Testis (tissue), 3 donors: Measurements from ENCODE around the gene RC3H2. TPM values are rescaled to one million over a fixed set of nuclear protein-coding genes. Genes with fewer than 3 reads are reported as not detected.

Experiments used
- DNase-seq: peaks from one replicate; pipeline ENCODE4 v3.0.0-alpha.2; 2019
- H3K27ac ChIP-seq, 2 donors: fragments of 200-600 bp; sonication (generic); one replicate each; pipeline ENCODE4 v1.5.1; 2019
- H3K27me3 ChIP-seq: fragments of 200-600 bp; sonication (generic); one replicate; pipeline ENCODE4 v1.5.1; 2019
- H3K36me3 ChIP-seq: fragments of 200-600 bp; sonication (generic); one replicate; pipeline ENCODE4 v1.5.1; 2017; ENCODE audit warnings: low read depth; ENCODE audit errors: missing control alignments
- H3K4me1 ChIP-seq: fragments of 200-600 bp; sonication (generic); one replicate; pipeline ENCODE4 v1.5.1; 2019
- H3K4me3 ChIP-seq, 2 donors: fragments of 200-600 bp; sonication (generic); one replicate each; pipeline ENCODE4 v1.5.1; 2017 to 2019
- H3K9me3 ChIP-seq: fragments of 200-600 bp; sonication (generic); one replicate; pipeline ENCODE4 v1.5.1; 2017
- CTCF ChIP-seq, 3 experiments: fragments of 450-650 bp in 2 of 3; fragments of 200-600 bp in 1 of 3; sonication (generic) in 1 of 3; IDR thresholded peaks; one replicate each; pipeline ENCODE4 v1.5.1; 2016 to 2019; ENCODE audit warnings: antibody characterized with exemption in 3 of 3, mild to moderate bottlenecking in 2 of 3, moderate library complexity in 1 of 3
- POLR2A ChIP-seq: fragments of 450-650 bp; IDR thresholded peaks from one replicate; pipeline ENCODE4 v1.6.1; 2017; ENCODE audit warnings: antibody characterized with exemption, mild to moderate bottlenecking, moderate library complexity
- WGBS, 2 donors: methylation state at CpG; one replicate each; pipeline ENCODE4 v1.1.5; 2018; 5-methylcytosine and 5-hydroxymethylcytosine counted together
- intact Hi-C: fragments of 100-400 bp; cut with DNase I; formaldehyde crosslinking; loops from one replicate; pipeline ENCODE4 v1.15.1; 2023; ENCODE audit warnings: low total_unique reads
- polyA plus RNA-seq: library from polyadenylated mRNA; stranded (reverse); fragments of 350-450 nt; fragmentation: Illumina TruSeq; extraction: RNeasy Lipid Tissue Mini Kit (QIAGEN cat#74804); gene quantifications from one replicate; pipeline ENCODE4 v1.2.3, GENCODE V29; 2014; ENCODE audit warnings: low read depth, low replicate concordance; ENCODE audit not compliant: insufficient read depth
- total RNA-seq, 2 donors: library from RNA; depleted of rRNA; stranded (reverse); fragments of >200 nt; gene quantifications; one replicate each; pipeline ENCODE4 v1.2.3, GENCODE V29; 2016

RC3H2 gene
- total and polyA plus RNA-seq, 3 donors from 2014 or later = 26.1 to 78.6 (median 70.6) TPM

GRCh38 chr9:122929796-122930354 lies 24.7 kb upstream of the RC3H2 start:
- Histone ChIP-seq H3K27ac (no peak overlapping the region), H3K36me3 (no peaks in the 10 kb centered on the region), H3K4me3 (no peak overlapping the region), H3K27me3 (no peaks in the 10 kb centered on the region), H3K4me1 (peaks cover 12% of the 10 kb centered on the region), H3K9me3 (no peaks in the 10 kb centered on the region)
- intact Hi-C loops = no loop called here
- TF ChIP-seq CTCF (IDR thresholded peaks at IDR 0.05) (no peak), POLR2A (no peak)
- 72 to 85% methylated on average over 1 of the region's 1 CpG for WGBS, 2 donors
- DNase-seq = no peak

DNA sequence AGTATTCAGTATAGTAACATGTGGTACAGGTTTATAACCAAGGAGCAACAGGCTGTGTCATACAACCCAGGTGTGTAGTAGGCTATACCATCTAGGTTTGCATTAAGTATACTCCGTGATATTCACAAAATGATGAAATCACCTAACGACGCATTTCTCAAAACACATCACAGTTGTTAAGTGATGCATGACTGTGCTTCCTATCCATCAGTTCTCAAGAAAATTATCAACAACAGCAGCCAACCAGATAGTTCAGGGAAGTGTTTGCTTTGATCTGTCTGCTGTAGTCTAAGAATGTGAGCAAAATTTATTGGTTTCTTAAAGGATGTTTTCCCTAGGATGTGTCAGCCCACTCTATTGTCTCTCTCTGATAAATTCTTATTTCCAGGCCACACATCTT lies 18.8 kb upstream of the RC3H2 start:
- intact Hi-C loops = no loop called here
- Histone ChIP-seq H3K9me3 (no peaks in the 10 kb centered on the region), H3K27ac (no peak overlapping the region), H3K4me1 (no peaks in the 10 kb centered on the region), H3K27me3 (no peaks in the 10 kb centered on the region), H3K36me3 (no peaks in the 10 kb centered on the region), H3K4me3 (no peak overlapping the region)
- 77 to 85% methylated on average over 3 of the region's 3 CpGs for WGBS, 2 donors
- TF ChIP-seq POLR2A (no peak), CTCF (IDR thresholded peaks at IDR 0.05) (no peak)
- DNase-seq = no peak

- 83 to 89% methylated on average over 8 of the region's 8 CpGs for WGBS, 2 donors
- no peaks in the 10 kb centered on the region for H3K36me3 ChIP-seq
- no peak overlapping the region for H3K4me3 ChIP-seq
- H3K9me3 ChIP-seq = no peaks in the 10 kb centered on the region
- no peak for TF ChIP-seq POLR2A
- no peak for TF ChIP-seq CTCF (IDR thresholded peaks at IDR 0.05)
- no peak for DNase-seq
- H3K4me1 ChIP-seq = no peaks in the 10 kb centered on the region
- intact Hi-C loops = no loop called here
- H3K27me3 ChIP-seq = no peaks in the 10 kb centered on the region
- H3K27ac ChIP-seq = no peak overlapping the region
These were observed 17.6 kb upstream of the RC3H2 start for GRCh38 chr9:122922713-122923112.

- H3K4me1 ChIP-seq = no peaks in the 10 kb centered on the region
- 86 to 90% methylated on average over 2 of the region's 2 CpGs for WGBS, 2 donors
- no peak overlapping the region for H3K27ac ChIP-seq
- no peak for DNase-seq
- TF ChIP-seq POLR2A (no peak), CTCF (IDR thresholded peaks at IDR 0.05) (no peak)
- intact Hi-C loops = no loop called here
- no peaks in the 10 kb centered on the region for H3K27me3 ChIP-seq
- H3K36me3 ChIP-seq = no peaks in the 10 kb centered on the region
- no peaks in the 10 kb centered on the region for H3K9me3 ChIP-seq
- H3K4me3 ChIP-seq = no peak overlapping the region
These were observed 13.2 kb upstream of the RC3H2 start for GRCh38 chr9:122918310-122918709.

DNA sequence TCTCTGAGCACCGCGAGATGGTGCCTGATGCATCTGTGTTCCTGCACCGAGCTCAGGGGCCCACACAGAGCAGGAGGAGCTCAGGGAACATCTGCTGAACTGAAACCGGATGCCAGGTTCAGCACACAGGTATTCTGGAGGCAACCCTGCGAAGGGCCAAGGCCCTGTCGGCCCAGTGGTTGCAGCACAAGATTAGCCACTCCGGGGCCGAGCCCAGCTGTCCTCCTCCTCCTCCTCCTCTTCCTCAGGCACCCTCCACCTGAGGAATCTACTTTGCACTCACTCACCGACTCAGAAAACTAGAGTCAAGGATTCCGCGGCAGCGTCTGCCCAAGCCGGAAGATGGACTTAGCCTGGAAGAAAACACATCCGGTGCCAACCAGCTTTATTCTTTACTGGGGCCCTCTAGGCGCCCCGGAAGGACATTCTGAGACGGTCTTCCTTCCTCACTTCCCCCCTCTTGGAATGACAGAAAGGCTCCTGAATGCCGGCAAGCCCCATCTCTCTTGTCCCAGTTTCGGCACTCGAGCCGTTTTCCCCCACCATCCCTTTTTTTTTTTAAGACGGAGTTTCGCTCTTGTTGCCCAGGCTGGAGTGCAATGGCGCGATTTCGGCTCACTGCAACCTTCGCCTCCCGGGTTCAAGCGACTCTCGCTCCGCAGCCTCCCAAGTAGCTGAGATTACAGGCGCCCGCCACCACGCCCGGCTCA lies 8.0 kb upstream of the RC3H2 start, which contains the start of gene ZBTB6:
Gene ZBTB6 (minus strand): TSS at position 360 of the 710 bp plus-strand sequence. CDS start 1,251 bp downstream, outside the sequence.
- intact Hi-C loops = no loop called here
- Histone ChIP-seq H3K27me3 (no peaks in the 10 kb centered on the region), H3K36me3 (no peaks in the 10 kb centered on the region), H3K27ac (peak within 1 kb of the TSS; percentile 63 to 72), H3K4me3 (peak within 1 kb of the TSS; percentile 82 to 84), H3K9me3 (no peaks in the 10 kb centered on the region), H3K4me1 (peaks cover 8% of the 10 kb centered on the region)
- 1% methylated on average over 22 to 35 of the region's 35 CpGs for WGBS, 2 donors
- no peak for TF ChIP-seq CTCF (IDR thresholded peaks at IDR 0.05)
- TF ChIP-seq POLR2A = no peak
- DNase-seq = peak; percentile 92
